ENCODE data around the gene MGAT5B.

The MGAT5B gene

GRCh38 chr17:76932402-76933333 is 64.5 kb downstream of the MGAT5B start:
- DNase-seq: no peak

- DNase-seq: no peak
These were observed 66.5 kb downstream of the MGAT5B start for GRCh38 chr17:76934561-76935320.

DNA sequence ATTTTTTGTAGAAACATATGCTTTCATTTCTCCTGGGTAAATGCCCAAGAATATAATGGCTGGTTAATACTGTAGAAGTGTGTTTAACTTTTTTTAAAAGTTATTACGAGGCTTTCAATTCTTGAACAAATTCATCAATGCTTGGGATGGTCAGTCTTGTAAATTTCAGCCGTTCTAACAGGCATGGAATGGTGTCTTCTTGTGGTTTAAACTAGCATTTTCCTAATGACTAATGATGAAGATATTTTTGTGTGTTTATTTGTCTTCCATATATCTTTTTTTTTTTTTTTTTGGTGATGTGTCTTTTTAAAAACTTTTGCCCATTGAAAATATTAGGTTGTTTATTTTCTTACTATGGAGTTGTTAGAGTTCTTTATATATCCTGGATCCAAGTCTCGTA is 67.1 kb downstream of the MGAT5B start:
- no peak for DNase-seq

- no peak for DNase-seq
These were observed 69.0 kb downstream of the MGAT5B start for GRCh38 chr17:76937238-76937637.

DNA sequence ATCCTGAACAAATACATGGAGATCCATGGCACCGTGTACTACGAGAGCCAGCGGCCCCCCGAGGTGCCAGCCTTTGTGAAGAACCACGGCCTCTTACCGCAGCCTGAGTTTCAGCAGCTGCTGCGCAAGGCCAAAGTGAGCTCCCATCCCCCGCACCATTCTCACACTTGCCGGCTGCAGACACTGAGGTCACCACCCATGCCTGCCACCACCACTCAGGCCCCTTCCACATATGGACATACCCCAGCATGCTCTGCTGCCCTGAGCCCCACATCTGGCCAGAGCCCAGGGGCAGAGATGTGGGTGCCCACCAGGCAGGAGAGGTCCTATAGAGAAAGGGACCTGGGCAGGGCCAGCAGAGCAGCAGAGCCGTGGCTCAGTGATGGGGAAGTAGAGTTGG is 69.8 kb downstream of the MGAT5B start:
- no peak for DNase-seq

DNA sequence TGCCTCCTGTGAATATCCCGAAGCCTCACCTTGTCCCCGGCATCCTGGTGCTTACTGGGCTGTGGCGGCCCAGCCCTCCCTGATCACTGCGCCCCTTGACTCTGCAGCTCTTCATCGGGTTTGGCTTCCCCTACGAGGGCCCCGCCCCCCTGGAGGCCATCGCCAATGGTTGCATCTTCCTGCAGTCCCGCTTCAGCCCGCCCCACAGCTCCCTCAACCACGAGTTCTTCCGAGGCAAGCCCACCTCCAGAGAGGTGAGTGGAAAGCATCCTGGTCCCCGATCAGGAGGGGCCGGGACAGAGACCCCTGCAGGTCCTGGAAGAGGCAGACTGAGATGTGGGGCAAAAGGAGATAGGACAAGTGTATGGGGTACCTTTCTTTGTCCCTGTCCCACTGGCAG is 72.1 kb downstream of the MGAT5B start:
- no peak for DNase-seq

- DNase-seq: peak; percentile 25 to 27
These were observed 72.6 kb downstream of the MGAT5B start for GRCh38 chr17:76940738-76941350.

- no peak for DNase-seq
These were observed 75.0 kb downstream of the MGAT5B start for GRCh38 chr17:76943202-76943601.

- DNase-seq: no peak
These were observed 75.6 kb downstream of the MGAT5B start for GRCh38 chr17:76943781-76944213.

- DNase-seq: no peak
These were observed 76.3 kb downstream of the MGAT5B start for GRCh38 chr17:76944477-76944876.

- DNase-seq: no peak
These were observed 78.0 kb downstream of the MGAT5B start for GRCh38 chr17:76946111-76946771.

DNA sequence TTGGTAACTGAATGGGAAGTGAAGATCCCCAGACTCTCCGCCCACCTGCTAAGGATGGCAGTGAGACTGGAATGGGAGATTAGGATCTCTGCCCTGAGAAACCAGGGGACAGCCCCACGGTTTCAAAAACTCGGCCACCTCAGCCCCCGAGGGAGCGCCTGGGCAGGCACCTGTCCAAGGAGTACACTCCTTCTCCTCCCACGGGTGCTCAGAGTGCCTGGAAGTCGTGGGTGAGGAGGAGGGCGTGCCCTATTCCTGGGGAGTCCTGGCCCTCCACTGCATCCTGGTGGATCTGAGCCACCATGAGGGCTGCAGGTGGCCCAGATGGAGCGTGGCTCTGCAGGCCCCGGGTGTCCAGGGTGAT is 78.5 kb downstream of the MGAT5B start:
- DNase-seq: no peak

DNA sequence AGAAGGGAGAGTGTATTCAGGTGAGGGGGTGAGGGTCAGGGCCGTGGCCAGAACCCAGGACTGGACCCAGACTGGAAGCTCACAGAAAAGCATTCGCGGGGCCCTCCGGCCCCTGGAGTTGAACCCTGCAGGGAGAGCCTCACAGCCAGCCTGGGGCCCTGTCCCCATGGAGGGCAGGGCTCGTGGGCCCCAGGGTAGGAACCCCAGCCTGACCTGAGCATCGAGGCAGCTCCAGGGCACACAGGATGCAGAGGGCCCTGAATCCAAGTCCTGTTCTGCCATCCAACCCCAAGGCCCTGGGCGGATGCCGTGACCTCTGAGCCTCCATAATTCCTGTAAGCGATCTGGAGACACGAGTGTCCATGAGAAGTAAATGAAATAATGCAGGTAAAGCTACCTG is 79.1 kb downstream of the MGAT5B start:
- DNase-seq: no peak

- no peak for DNase-seq
These were observed 79.6 kb downstream of the MGAT5B start for GRCh38 chr17:76947771-76948170.

DNA sequence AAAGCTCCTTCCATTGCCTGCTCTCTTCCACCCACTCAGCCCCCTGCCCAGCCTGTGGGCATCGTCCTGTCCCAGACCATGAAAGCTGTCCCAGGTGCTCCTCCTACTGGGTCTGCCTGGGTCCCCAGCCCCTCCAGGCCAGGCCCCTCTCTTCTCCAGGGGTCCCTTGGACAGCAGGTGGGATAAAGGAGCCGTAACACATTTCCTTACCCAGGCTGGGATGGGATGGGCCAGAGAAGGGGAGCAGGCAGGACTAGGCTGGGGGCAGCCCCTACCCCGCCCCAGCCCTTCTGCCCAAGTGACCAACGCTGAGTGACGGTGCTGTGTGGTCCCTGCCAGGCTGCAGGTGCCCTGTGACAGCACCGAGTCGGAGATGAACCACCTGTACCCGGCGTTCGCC is 80.1 kb downstream of the MGAT5B start:
- DNase-seq: no peak

- DNase-seq: no peak
These were observed 80.6 kb downstream of the MGAT5B start for GRCh38 chr17:76948726-76949342.

GRCh38 chr17:76949913-76950695 is 81.9 kb downstream of the MGAT5B start:
- no peak for DNase-seq

DNA sequence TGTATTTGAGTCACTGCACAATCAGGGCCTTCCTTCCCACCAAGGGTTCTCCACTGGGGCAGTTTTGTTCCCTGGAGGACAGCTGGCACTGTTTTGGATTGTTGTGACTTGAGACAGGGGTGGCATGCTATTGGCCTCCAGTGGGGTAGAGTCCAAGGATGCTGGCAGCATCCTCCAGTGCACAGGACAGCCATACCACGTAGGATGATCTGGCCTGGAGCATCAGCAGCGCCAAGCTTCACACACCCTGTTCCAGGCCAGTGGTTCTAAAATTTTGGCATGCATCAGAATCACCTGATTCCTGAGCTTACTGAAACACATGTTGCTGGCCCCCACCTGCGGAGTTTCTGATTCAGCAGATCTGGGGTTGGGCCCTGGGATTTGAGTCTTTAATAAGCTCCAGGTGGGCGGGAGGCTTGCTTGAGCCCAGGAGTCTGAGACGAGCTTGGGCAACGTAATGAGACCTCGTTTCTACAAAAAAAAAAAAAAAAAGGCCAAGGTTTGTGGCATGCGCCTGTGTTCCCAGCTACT is 83.2 kb downstream of the MGAT5B start:
- DNase-seq: no peak

DNA sequence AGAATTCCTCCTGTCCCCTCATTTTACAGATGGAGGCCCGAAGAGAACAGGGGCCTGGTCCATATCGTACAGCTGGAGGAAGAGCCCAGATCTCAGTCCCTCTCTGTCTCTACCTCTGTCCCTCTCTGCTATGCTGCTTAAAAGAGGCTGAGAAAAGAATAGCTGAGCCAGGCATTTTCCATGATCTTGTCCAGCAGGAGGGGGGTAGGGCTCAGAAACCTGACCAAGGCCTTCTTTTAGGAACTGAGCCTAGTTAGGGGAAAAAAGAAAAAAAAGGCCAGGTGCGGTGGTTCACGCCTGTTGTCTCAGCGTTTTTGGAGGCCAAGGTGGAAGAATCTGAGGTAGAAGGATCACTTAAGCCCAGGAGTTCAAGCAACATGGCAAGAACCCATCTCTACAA is 84.2 kb downstream of the MGAT5B start:
- no peak for DNase-seq

- no peak for DNase-seq
These were observed 84.9 kb downstream of the MGAT5B start for GRCh38 chr17:76953066-76953465.

DNA sequence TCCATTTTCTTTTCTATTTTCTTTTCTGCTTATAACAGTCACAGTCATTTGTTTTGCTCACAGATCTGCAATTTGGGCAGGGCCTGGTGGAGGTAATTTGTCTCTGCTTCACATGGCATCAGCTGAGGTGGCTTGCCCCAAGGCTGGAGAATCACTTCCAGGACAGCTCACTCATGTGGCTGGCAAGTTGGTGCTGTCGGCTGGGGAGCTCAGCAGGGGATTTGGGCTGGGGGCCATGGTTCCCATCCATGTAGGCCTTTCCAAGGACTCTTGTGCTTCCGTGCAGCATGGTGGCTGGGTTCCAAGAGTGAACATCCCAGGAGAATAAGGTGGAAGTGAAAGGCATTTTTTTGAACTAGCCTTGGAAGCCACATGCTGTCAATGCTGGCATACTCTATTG is 85.7 kb downstream of the MGAT5B start:
- DNase-seq: no peak

GRCh38 chr17:76955191-76955590 is 87.0 kb downstream of the MGAT5B start:
- no peak for DNase-seq

All from activated T-cell treated with anti-CD3 and anti-CD28 coated beads, Interleukin-2, amount 50 U/mL, for 48 hours (primary cell).